WTC11 (cell line): ENCODE data around the gene POU2F1. TPM values are rescaled to one million over a fixed set of nuclear protein-coding genes. Genes with fewer than 3 reads are reported as not detected.

Experiments used
- ATAC-seq: fragments of 200-7000 bp; cut with Tn5 transposase; 2 replicates; pipeline ENCODE4 v1.10.0; 2021; ENCODE audit warnings: mild to moderate bottlenecking, moderate library complexity
- CTCF ChIA-PET: fragments of 300-600 bp; sonication (Branson Sonifier 250); formaldehyde crosslinking; loops from one replicate; lab custom pipeline; 2021; ENCODE audit warnings: antibody characterized with exemption; lab: Charles Lee
- POLR2A ChIA-PET: fragments of 350-600 bp; sonication (Branson Sonifier 250); formaldehyde crosslinking; loops from one replicate; lab custom pipeline; 2021; ENCODE audit warnings: antibody characterized with exemption; lab: Charles Lee
- DNase-seq: peaks from one replicate; pipeline ENCODE4 v3.0.0; 2021; ENCODE audit warnings: low spot score
- H3K27ac Mint-ChIP-seq: 2 replicates; pipeline ENCODE4 v1.8.0; 2021; ENCODE audit warnings: mixed read lengths
- H3K27me3 Mint-ChIP-seq: 2 replicates; pipeline ENCODE4 v1.8.0; 2021; ENCODE audit warnings: low read depth, mild to moderate bottlenecking, moderate library complexity, mixed read lengths
- H3K36me3 Mint-ChIP-seq: 2 replicates; pipeline ENCODE4 v1.8.0; 2021; ENCODE audit warnings: mixed read lengths
- H3K4me1 Mint-ChIP-seq: 2 replicates; pipeline ENCODE4 v1.8.0; 2022; ENCODE audit warnings: mixed read lengths
- H3K4me3 Mint-ChIP-seq: 2 replicates; pipeline ENCODE4 v1.8.0; 2021; ENCODE audit warnings: mild to moderate bottlenecking, moderate library complexity, mixed read lengths
- H3K9me3 Mint-ChIP-seq: 2 replicates; pipeline ENCODE4 v1.8.0; 2021; ENCODE audit warnings: mixed read lengths
- CREB1 ChIP-seq: sonication (generic); formaldehyde crosslinking; IDR thresholded peaks from 2 replicates; pipeline ENCODE4 v1.8.0; 2023; ENCODE audit warnings: mild to moderate bottlenecking, missing genetic modification reagents
- E2F5 ChIP-seq: sonication (generic); formaldehyde crosslinking; IDR thresholded peaks from 2 replicates; pipeline ENCODE4 v1.8.1; 2022; ENCODE audit warnings: mild to moderate bottlenecking, moderate library complexity, missing genetic modification reagents
- EMX1 ChIP-seq: fragments of 250-450 bp; sonication (Bioruptor Pico); IDR thresholded peaks from 2 replicates; pipeline ENCODE4 v1.8.0; 2021; ENCODE audit warnings: mild to moderate bottlenecking
- ERG ChIP-seq: fragments of 250-450 bp; sonication (Bioruptor Pico); IDR thresholded peaks from 2 replicates; pipeline ENCODE4 v1.8.0; 2021; ENCODE audit warnings: mild to moderate bottlenecking
- ESRRA ChIP-seq: sonication (generic); formaldehyde crosslinking; IDR thresholded peaks from 2 replicates; pipeline ENCODE4 v1.8.1; 2022; ENCODE audit warnings: mild to moderate bottlenecking, missing genetic modification reagents, borderline replicate concordance
- FOXK1 ChIP-seq: sonication (generic); formaldehyde crosslinking; IDR thresholded peaks from 2 replicates; pipeline ENCODE4 v1.8.0; 2022; ENCODE audit warnings: mild to moderate bottlenecking, moderate library complexity, missing genetic modification reagents
- GABPB1 ChIP-seq: sonication (generic); formaldehyde crosslinking; IDR thresholded peaks from 2 replicates; pipeline ENCODE4 v1.8.1; 2023; ENCODE audit warnings: mild to moderate bottlenecking, missing genetic modification reagents
- NFATC4 ChIP-seq: fragments of 250-450 bp; sonication (Bioruptor Pico); IDR thresholded peaks from 2 replicates; pipeline ENCODE4 v1.9.0; 2021; ENCODE audit warnings: mild to moderate bottlenecking
- NR2C2 ChIP-seq: sonication (generic); formaldehyde crosslinking; IDR thresholded peaks from 2 replicates; pipeline ENCODE4 v1.8.0; 2022; ENCODE audit warnings: mild to moderate bottlenecking, missing genetic modification reagents
- NR3C1 ChIP-seq: sonication (generic); formaldehyde crosslinking; conservative IDR thresholded peaks from 2 replicates; pipeline ENCODE4 v1.8.1; 2023; ENCODE audit warnings: low read depth, mild to moderate bottlenecking, missing genetic modification reagents
- SOX15 ChIP-seq: fragments of 250-450 bp; sonication (Bioruptor Pico); IDR thresholded peaks from 2 replicates; pipeline ENCODE4 v1.9.0; 2021; ENCODE audit warnings: mild to moderate bottlenecking
- SP1 ChIP-seq: sonication (generic); formaldehyde crosslinking; conservative IDR thresholded peaks from 2 replicates; pipeline ENCODE4 v1.8.1; 2022; ENCODE audit warnings: missing genetic modification reagents
- STAT6 ChIP-seq: sonication (generic); formaldehyde crosslinking; conservative IDR thresholded peaks from 2 replicates; pipeline ENCODE4 v1.8.1; 2023; ENCODE audit warnings: mild to moderate bottlenecking, low read depth, missing genetic modification reagents, moderate library complexity
- ZNF281 ChIP-seq: sonication (generic); formaldehyde crosslinking; IDR thresholded peaks from 2 replicates; pipeline ENCODE4 v1.8.0; 2023; ENCODE audit warnings: mild to moderate bottlenecking, missing genetic modification reagents
- ZNF317 ChIP-seq: sonication (generic); formaldehyde crosslinking; IDR thresholded peaks from 2 replicates; pipeline ENCODE4 v1.8.1; 2023; ENCODE audit warnings: low read depth, mild to moderate bottlenecking, moderate library complexity, missing genetic modification reagents, borderline replicate concordance
- ZNF416 ChIP-seq: fragments of 250-450 bp; sonication (Bioruptor Pico); IDR thresholded peaks from 2 replicates; pipeline ENCODE4 v1.9.0; 2021; ENCODE audit warnings: mild to moderate bottlenecking, inconsistent platforms
- total RNA-seq: library from RNA; stranded (reverse); gene quantifications from 3 replicates; pipeline ENCODE4 v1.2.3, GENCODE V29; 2021
- TF ChIP-seq, protein P1 (sequence below): sonication (generic); formaldehyde crosslinking; IDR thresholded peaks from 2 replicates; pipeline ENCODE4 v1.8.1; 2023; ENCODE audit warnings: mild to moderate bottlenecking, missing genetic modification reagents, borderline replicate concordance
- TF ChIP-seq, protein P2 (sequence below): fragments of 250-450 bp; sonication (Bioruptor Pico); conservative IDR thresholded peaks from 2 replicates; pipeline ENCODE4 v1.9.0; 2021; ENCODE audit warnings: mild to moderate bottlenecking

Gene POU2F1
- total RNA-seq, 1 experiment from 2014 or later = 51.3 TPM

DNA sequence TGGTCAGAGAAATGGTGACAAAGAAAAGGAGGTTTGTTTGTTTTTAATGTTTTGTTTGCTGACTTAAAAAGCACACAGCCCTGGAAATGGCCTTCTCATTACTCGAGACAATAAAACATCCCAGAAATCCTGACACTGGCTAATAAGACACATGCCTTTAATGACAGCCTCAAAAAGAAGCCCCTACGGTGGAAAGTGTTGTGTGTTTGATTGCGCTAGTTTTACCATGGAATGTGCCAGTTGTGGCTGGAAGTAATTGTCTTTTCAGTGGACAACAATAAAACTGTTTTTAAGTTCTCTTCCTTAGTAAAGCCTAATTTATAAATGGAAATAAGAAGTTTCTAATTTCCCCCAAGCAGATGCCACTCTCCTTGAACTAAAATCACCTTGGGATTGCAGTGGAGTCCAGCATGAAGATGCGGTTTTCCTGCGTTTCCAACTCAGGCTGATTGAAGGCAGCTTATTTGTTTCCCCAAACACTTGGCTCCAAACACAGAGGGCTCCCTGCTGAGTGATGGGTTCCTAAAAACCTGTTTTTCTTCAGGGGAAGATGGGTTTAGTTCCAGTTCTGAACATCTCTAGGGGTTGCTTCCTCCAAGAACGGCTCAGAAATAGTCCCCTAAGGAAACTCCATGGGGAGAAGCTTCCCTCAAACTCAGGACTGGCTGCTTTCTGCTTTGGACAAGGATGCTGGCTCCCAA lies 243.3 kb downstream of the POU2F1 start (continued):
- TF ChIP-seq, protein P1, sequence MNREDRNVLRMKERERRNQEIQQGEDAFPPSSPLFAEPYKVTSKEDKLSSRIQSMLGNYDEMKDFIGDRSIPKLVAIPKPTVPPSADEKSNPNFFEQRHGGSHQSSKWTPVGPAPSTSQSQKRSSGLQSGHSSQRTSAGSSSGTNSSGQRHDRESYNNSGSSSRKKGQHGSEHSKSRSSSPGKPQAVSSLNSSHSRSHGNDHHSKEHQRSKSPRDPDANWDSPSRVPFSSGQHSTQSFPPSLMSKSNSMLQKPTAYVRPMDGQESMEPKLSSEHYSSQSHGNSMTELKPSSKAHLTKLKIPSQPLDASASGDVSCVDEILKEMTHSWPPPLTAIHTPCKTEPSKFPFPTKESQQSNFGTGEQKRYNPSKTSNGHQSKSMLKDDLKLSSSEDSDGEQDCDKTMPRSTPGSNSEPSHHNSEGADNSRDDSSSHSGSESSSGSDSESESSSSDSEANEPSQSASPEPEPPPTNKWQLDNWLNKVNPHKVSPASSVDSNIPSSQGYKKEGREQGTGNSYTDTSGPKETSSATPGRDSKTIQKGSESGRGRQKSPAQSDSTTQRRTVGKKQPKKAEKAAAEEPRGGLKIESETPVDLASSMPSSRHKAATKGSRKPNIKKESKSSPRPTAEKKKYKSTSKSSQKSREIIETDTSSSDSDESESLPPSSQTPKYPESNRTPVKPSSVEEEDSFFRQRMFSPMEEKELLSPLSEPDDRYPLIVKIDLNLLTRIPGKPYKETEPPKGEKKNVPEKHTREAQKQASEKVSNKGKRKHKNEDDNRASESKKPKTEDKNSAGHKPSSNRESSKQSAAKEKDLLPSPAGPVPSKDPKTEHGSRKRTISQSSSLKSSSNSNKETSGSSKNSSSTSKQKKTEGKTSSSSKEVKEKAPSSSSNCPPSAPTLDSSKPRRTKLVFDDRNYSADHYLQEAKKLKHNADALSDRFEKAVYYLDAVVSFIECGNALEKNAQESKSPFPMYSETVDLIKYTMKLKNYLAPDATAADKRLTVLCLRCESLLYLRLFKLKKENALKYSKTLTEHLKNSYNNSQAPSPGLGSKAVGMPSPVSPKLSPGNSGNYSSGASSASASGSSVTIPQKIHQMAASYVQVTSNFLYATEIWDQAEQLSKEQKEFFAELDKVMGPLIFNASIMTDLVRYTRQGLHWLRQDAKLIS (CRISPR knock-in tag) = no peak
- TF ChIP-seq NR3C1 (CRISPR knock-in tag) (no peak), STAT6 (CRISPR knock-in tag) (no peak), EMX1 (CRISPR knock-in tag) (no peak), ERG (CRISPR knock-in tag) (no peak), ZNF317 (CRISPR knock-in tag) (no peak), GABPB1 (CRISPR knock-in tag) (no peak), CREB1 (no peak), ZNF281 (CRISPR knock-in tag) (no peak), ESRRA (no peak)

GRCh38 chr1:167465018-167465417 lies 244.3 kb downstream of the POU2F1 start:
- Mint-ChIP-seq H3K36me3 (no peaks in the 10 kb centered on the region), H3K4me1 (peaks cover 30% of the 10 kb centered on the region), H3K9me3 (no peaks in the 10 kb centered on the region), H3K27ac (no peak overlapping the region), H3K4me3 (no peak overlapping the region), H3K27me3 (no peaks in the 10 kb centered on the region)
- DNase-seq (no peak), ATAC-seq (no peak)
- ChIA-PET CTCF (interaction anchor here (0.6 to 2.2 kb wide), 9 partner anchors 10 to 555 kb away, joined by 3 to 8 read pairs (median 4); no protein-coding TSS in a partner anchor), POLR2A (interaction anchor here (0.7 kb wide), 1 partner anchor 45 kb away, joined by 4 read pairs; no protein-coding TSS in a partner anchor)
- TF ChIP-seq ZNF317 (CRISPR knock-in tag) = no peak

DNA sequence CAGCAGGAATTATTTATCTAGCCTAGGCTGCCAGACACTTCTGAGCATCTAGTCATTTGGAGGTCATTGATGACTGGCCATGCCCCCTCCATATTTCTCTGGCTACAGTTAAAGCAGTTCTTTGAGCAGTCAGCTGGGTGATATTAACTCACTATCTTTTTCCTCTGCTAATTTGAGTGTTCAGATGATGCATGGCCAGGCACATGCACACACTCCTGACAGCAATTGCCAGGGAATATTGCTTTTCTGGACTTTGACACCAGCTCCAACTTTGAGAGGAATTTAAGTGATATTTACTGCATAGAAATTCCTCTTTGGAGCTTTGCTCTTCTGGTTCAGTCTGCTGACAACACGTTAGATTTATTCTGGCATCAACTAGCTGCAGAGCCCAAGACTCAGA lies 245.1 kb downstream of the POU2F1 start:
- CTCF ChIA-PET = interaction anchor here (0.6 to 2.2 kb wide), 6 partner anchors 11 to 556 kb away, joined by 3 to 8 read pairs (median 4); no protein-coding TSS in a partner anchor
- Mint-ChIP-seq H3K27me3 (no peaks in the 10 kb centered on the region), H3K4me3 (no peak overlapping the region), H3K9me3 (no peaks in the 10 kb centered on the region), H3K27ac (no peak overlapping the region), H3K36me3 (no peaks in the 10 kb centered on the region), H3K4me1 (peaks cover 30% of the 10 kb centered on the region)
- DNase-seq (no peak), ATAC-seq (no peak)
- POLR2A ChIA-PET = interaction anchor here (0.7 kb wide), 1 partner anchor 44 kb away, joined by 4 read pairs; no protein-coding TSS in a partner anchor
- no peak for TF ChIP-seq NR2C2 (CRISPR knock-in tag)
- no peak for TF ChIP-seq SP1
- TF ChIP-seq FOXK1 (CRISPR knock-in tag) = no peak
- no peak for TF ChIP-seq ZNF416 (CRISPR knock-in tag)
- no peak for TF ChIP-seq SOX15 (CRISPR knock-in tag)
- TF ChIP-seq NFATC4 (CRISPR knock-in tag) = no peak
- TF ChIP-seq, protein P2, sequence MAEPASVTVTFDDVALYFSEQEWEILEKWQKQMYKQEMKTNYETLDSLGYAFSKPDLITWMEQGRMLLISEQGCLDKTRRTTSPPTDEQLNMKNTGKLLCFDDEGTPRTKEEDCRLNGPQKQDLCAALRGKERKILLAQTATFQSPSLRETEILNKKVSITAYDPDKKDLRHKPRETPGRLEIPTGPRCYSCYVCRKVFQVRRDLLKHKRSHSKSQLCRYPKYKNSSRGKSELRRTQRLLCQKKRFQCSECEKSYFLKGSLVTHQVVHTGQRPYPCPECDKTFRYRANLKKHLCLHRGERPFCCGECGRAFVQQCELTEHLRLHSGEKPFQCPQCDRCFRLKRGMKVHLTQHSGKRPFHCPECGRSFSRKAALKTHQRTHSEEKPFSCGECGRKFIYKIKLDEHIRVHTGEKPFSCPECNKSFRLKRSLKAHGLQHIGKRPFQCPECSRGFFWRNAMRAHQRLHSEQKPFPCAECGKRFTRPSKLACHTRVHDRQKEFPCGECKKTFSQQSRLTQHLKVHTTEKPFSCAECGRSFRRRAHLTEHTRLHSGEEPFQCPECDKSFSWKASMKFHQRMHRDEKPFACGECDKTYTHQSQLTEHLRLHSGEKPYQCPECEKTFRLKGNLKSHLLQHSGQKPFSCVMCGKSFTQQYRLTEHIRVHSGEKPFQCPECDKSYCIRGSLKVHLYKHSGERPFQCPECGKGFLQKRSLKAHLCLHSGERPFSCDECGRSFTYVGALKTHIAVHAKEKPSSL (CRISPR knock-in tag) = no peak
- no peak for TF ChIP-seq E2F5 (CRISPR knock-in tag)
